ENCODE measurements around the gene SUSD6. TPM values are rescaled to one million over a fixed set of nuclear protein-coding genes. Genes with fewer than 3 reads are reported as not detected.

Gene SUSD6
- polyA plus RNA-seq, 1 experiment = 14.4 TPM

- no peak for TF ChIP-seq CTCF (IDR thresholded peaks at IDR 0.05; ENCODE audit: low read depth, low read length)
- DNase-seq (ENCODE audit: low read depth, low spot score) = no peak
- Histone ChIP-seq H3K27me3 (ENCODE audit: control insufficient read depth, insufficient read depth, low read length) (no peaks in the 10 kb centered on the region), H3K4me3 (ENCODE audit: low read depth, low read length) (no peak overlapping the region), H3K9me3 (ENCODE audit: control insufficient read depth, insufficient read depth, low read length) (no peaks in the 10 kb centered on the region), H3K27ac (ENCODE audit: low read depth, low read length) (no peak overlapping the region)
- POLR2A ChIA-PET = no interaction called here
- CTCF ChIA-PET = interaction anchor here (0.7 kb wide), 1 partner anchor 313 kb away, joined by 3 read pairs; no protein-coding TSS in a partner anchor
These were observed 64.6 kb downstream of the SUSD6 start for GRCh38 chr14:69675877-69676416.

- Histone ChIP-seq H3K27ac (ENCODE audit: low read depth, low read length) (no peak overlapping the region), H3K9me3 (ENCODE audit: control insufficient read depth, insufficient read depth, low read length) (no peaks in the 10 kb centered on the region), H3K27me3 (ENCODE audit: control insufficient read depth, insufficient read depth, low read length) (no peaks in the 10 kb centered on the region), H3K4me3 (ENCODE audit: low read depth, low read length) (no peak overlapping the region)
- CTCF ChIA-PET = no interaction called here
- TF ChIP-seq CTCF (IDR thresholded peaks at IDR 0.05; ENCODE audit: low read depth, low read length) = no peak
- DNase-seq (ENCODE audit: low read depth, low spot score) = no peak
- POLR2A ChIA-PET = no interaction called here
These were observed 65.3 kb downstream of the SUSD6 start for GRCh38 chr14:69676723-69677122.

DNA sequence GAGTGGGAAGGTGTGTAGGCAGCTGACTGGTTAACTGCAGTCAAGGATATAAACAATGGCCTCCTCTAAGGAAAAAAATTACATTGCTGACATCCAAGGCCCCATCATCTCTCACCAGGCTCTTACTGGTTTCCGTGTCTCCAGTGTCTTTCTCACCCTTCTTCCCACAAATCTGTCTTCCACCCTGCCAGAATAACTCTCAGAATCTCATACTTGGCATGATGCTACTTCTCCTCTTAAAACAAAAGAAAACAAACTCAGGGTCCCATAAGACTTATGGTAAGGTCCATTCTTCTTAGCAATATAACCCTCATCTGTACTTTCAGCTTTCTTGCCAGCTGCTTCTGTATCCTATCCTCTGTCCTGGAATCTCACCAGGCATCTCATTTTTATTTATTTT lies 68.9 kb downstream of the SUSD6 start:
- H3K9me3 ChIP-seq (ENCODE audit: control insufficient read depth, insufficient read depth, low read length) = no peaks in the 10 kb centered on the region
- CTCF ChIA-PET = no interaction called here
- POLR2A ChIA-PET = no interaction called here
- no peaks in the 10 kb centered on the region for H3K27me3 ChIP-seq (ENCODE audit: control insufficient read depth, insufficient read depth, low read length)
- no peak for TF ChIP-seq CTCF (IDR thresholded peaks at IDR 0.05; ENCODE audit: low read depth, low read length)
- DNase-seq (ENCODE audit: low read depth, low spot score) = no peak
- H3K4me3 ChIP-seq (ENCODE audit: low read depth, low read length) = no peak overlapping the region
- H3K27ac ChIP-seq (ENCODE audit: low read depth, low read length) = no peak overlapping the region

GRCh38 chr14:69682136-69682535 lies 70.7 kb downstream of the SUSD6 start:
- Histone ChIP-seq H3K27me3 (ENCODE audit: control insufficient read depth, insufficient read depth, low read length) (no peaks in the 10 kb centered on the region), H3K27ac (ENCODE audit: low read depth, low read length) (no peak overlapping the region), H3K4me3 (ENCODE audit: low read depth, low read length) (no peak overlapping the region), H3K9me3 (ENCODE audit: control insufficient read depth, insufficient read depth, low read length) (no peaks in the 10 kb centered on the region)
- CTCF ChIA-PET = no interaction called here
- no peak for DNase-seq (ENCODE audit: low read depth, low spot score)
- TF ChIP-seq CTCF (IDR thresholded peaks at IDR 0.05; ENCODE audit: low read depth, low read length) = no peak
- POLR2A ChIA-PET = no interaction called here

DNA sequence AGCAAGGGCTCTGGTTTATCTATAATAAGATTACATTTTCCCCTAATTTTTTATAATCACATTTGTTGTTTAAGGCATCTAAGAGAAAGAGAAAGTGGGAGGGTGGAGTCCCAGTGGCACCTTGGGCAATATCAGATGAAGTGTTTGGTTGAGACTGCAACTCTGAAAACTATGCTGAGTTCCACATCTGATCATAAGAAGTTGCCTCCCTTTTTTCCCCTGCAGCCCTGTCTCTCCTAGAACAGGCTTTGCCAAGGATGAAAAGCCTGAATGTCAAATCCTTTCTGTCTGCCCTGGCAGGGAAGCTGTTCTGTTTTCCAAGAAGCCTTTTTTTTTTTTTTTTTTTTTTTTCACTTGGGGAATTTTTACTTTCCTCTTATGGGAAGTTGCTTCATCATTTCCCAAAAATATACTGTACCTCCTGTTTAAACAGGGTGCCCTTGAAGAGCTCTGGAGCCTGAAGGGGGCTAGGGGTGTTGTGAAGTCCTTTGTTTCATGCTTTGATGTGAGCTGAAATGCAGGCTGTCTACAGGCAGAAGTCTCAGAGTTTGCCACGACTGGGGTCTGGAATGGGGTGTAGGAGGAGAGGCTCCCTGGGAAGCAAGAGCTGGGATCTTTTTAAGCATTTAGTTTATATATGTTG lies 71.3 kb downstream of the SUSD6 start:
- no peaks in the 10 kb centered on the region for H3K27me3 ChIP-seq (ENCODE audit: control insufficient read depth, insufficient read depth, low read length)
- H3K27ac ChIP-seq (ENCODE audit: low read depth, low read length) = no peak overlapping the region
- no peaks in the 10 kb centered on the region for H3K9me3 ChIP-seq (ENCODE audit: control insufficient read depth, insufficient read depth, low read length)
- CTCF ChIA-PET = no interaction called here
- POLR2A ChIA-PET = no interaction called here
- no peak for DNase-seq (ENCODE audit: low read depth, low spot score)
- no peak overlapping the region for H3K4me3 ChIP-seq (ENCODE audit: low read depth, low read length)
- TF ChIP-seq CTCF (IDR thresholded peaks at IDR 0.05; ENCODE audit: low read depth, low read length) = no peak

All from AG04450 (cell line).